ENCODE measurements around the gene ENGASE.

Gene ENGASE

DNA sequence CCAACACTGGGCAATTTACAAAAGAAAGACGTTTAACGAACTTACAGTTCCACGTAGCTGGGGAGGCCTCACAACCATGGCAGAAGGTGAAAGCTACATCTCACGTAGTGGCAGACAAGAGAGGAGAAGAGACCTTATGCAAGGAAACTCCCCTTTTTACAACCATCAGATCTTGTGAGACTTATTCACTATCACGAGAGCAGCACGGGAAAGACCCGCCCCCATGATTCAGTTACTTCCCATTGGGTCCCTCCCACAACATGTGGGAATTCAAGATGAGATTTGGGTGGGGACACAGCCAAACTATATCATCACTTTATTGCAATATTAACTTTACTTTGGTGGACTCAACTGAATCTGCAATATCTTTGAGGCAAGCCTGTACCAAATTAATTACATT, 11.9 kb upstream of the ENGASE start:
- H3K79me2 ChIP-seq (ENCODE audit: insufficient read depth, low read length): no peaks in the 10 kb centered on the region
- H3K27ac ChIP-seq (ENCODE audit: low read depth, low read length, poor library complexity, severe bottlenecking): no peak overlapping the region
- no peaks in the 10 kb centered on the region; the same call in 1 of the 2 replicates for H3K36me3 ChIP-seq (ENCODE audit: insufficient read depth, low read length)
- no peak overlapping the region for H3K9ac ChIP-seq (ENCODE audit: low read length)
- H3K9me3 ChIP-seq (ENCODE audit: low read length): no peaks in the 10 kb centered on the region
- TF ChIP-seq EZH2 (IDR thresholded peaks at IDR 0.05; ENCODE audit: borderline replicate concordance, low read length): no peak
- TF ChIP-seq, protein P1, sequence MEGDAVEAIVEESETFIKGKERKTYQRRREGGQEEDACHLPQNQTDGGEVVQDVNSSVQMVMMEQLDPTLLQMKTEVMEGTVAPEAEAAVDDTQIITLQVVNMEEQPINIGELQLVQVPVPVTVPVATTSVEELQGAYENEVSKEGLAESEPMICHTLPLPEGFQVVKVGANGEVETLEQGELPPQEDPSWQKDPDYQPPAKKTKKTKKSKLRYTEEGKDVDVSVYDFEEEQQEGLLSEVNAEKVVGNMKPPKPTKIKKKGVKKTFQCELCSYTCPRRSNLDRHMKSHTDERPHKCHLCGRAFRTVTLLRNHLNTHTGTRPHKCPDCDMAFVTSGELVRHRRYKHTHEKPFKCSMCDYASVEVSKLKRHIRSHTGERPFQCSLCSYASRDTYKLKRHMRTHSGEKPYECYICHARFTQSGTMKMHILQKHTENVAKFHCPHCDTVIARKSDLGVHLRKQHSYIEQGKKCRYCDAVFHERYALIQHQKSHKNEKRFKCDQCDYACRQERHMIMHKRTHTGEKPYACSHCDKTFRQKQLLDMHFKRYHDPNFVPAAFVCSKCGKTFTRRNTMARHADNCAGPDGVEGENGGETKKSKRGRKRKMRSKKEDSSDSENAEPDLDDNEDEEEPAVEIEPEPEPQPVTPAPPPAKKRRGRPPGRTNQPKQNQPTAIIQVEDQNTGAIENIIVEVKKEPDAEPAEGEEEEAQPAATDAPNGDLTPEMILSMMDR (IDR thresholded peaks at IDR 0.05; ENCODE audit: low read length): no peak
- H3K4me1 ChIP-seq (ENCODE audit: insufficient read depth, low read length, severe bottlenecking): no peaks in the 10 kb centered on the region
- H3F3A ChIP-seq (ENCODE audit: insufficient read depth, low read length): no peaks in the 10 kb centered on the region
- no peak overlapping the region for H3K4me3 ChIP-seq (ENCODE audit: low read depth, low read length, poor library complexity, severe bottlenecking)
- H4K20me1 ChIP-seq (ENCODE audit: insufficient read depth, low read length): no peaks in the 10 kb centered on the region
- no peak overlapping the region for H2AFZ ChIP-seq (ENCODE audit: low read length)
- H3K9me2 ChIP-seq (ENCODE audit: low read depth, low read length): no peaks in the 10 kb centered on the region
- no peaks in the 10 kb centered on the region; the same call in 1 of the 2 replicates for H3K27me3 ChIP-seq (ENCODE audit: insufficient read depth, low read length)
- no peak overlapping the region for H3K4me2 ChIP-seq (ENCODE audit: low read length)

DNA sequence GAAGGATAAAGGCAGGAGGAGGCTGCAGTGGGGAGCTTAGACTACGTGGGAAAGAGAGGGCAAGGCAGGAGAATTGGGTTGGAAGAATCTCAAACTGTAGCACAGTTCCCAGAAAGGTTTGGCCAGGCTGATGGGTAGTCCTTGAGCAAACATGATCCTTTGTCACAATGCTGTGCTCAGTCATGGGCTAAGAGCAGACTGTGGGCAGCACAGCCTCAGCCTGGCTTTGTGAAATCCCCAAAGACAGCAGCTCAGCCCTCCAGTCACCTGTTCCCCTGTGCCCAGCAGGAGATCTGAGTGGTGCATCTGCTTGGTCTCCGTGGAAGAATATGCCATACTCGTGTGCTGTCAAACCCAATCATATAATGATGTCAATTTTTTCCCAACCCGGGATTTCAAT, 10.6 kb upstream of the ENGASE start:
- H3F3A ChIP-seq (ENCODE audit: insufficient read depth, low read length): no peaks in the 10 kb centered on the region
- TF ChIP-seq, protein P1 (IDR thresholded peaks at IDR 0.05; ENCODE audit: low read length): no peak
- no peak for TF ChIP-seq EZH2 (IDR thresholded peaks at IDR 0.05; ENCODE audit: borderline replicate concordance, low read length)
- H3K27me3 ChIP-seq (ENCODE audit: insufficient read depth, low read length): no peaks in the 10 kb centered on the region

GRCh38 chr17:79065105-79065670, 9.4 kb upstream of the ENGASE start:
- Histone ChIP-seq H3K9me2 (ENCODE audit: low read depth, low read length) (no peaks in the 10 kb centered on the region), H3K4me3 (ENCODE audit: low read depth, low read length, poor library complexity, severe bottlenecking) (no peak overlapping the region), H3K9ac (ENCODE audit: low read length) (no peak overlapping the region), H4K20me1 (ENCODE audit: insufficient read depth, low read length) (no peaks in the 10 kb centered on the region), H3K9me3 (ENCODE audit: low read length) (no peaks in the 10 kb centered on the region), H2AFZ (ENCODE audit: low read length) (no peak overlapping the region), H3F3A (ENCODE audit: insufficient read depth, low read length) (no peaks in the 10 kb centered on the region), H3K27me3 (ENCODE audit: insufficient read depth, low read length) (no peaks in the 10 kb centered on the region), H3K4me1 (ENCODE audit: insufficient read depth, low read length, severe bottlenecking) (no peaks in the 10 kb centered on the region), H3K79me2 (ENCODE audit: insufficient read depth, low read length) (no peaks in the 10 kb centered on the region), H3K27ac (ENCODE audit: low read depth, low read length, poor library complexity, severe bottlenecking) (no peak overlapping the region), H3K36me3 (ENCODE audit: insufficient read depth, low read length) (no peaks in the 10 kb centered on the region), H3K4me2 (ENCODE audit: low read length) (0 out of 2 replicates have a peak overlapping the region, but pooled peaks have one; percentile 14)
- TF ChIP-seq, protein P1 (IDR thresholded peaks at IDR 0.05; ENCODE audit: low read length): peak; percentile 61
- TF ChIP-seq EZH2 (IDR thresholded peaks at IDR 0.05; ENCODE audit: borderline replicate concordance, low read length): no peak

More for the DNA sequence above, 10.6 kb upstream of the ENGASE start:
- no peaks in the 10 kb centered on the region for H3K9me3 ChIP-seq (ENCODE audit: low read length)
- no peak overlapping the region for H2AFZ ChIP-seq (ENCODE audit: low read length)
- no peaks in the 10 kb centered on the region for H3K79me2 ChIP-seq (ENCODE audit: insufficient read depth, low read length)
- no peak overlapping the region for H3K4me2 ChIP-seq (ENCODE audit: low read length)
- H4K20me1 ChIP-seq (ENCODE audit: insufficient read depth, low read length): no peaks in the 10 kb centered on the region
- H3K9ac ChIP-seq (ENCODE audit: low read length): no peak overlapping the region
- H3K4me1 ChIP-seq (ENCODE audit: insufficient read depth, low read length, severe bottlenecking): no peaks in the 10 kb centered on the region
- no peaks in the 10 kb centered on the region for H3K9me2 ChIP-seq (ENCODE audit: low read depth, low read length)
- H3K36me3 ChIP-seq (ENCODE audit: insufficient read depth, low read length): no peaks in the 10 kb centered on the region
- no peak overlapping the region for H3K4me3 ChIP-seq (ENCODE audit: low read depth, low read length, poor library complexity, severe bottlenecking)
- H3K27ac ChIP-seq (ENCODE audit: low read depth, low read length, poor library complexity, severe bottlenecking): no peak overlapping the region

Measured in OCI-LY1 (cell line).